Midbrain (tissue), 1 donor: Measurements from ENCODE around the gene SLC7A8.
A peak's percentile ranks its signal among the peaks of the same experiment; 100 is the strongest.
"Not testable (repeated sequence)": the region's sequence is repeated elsewhere in the genome, so short reads cannot be mapped to it uniquely, and the experiment has no call there.

ENCODE experiments used
- DNase-seq: peaks from one replicate; lab custom pipeline; 2025; lab: John Stamatoyannopoulos, UW

The SLC7A8 gene

DNA sequence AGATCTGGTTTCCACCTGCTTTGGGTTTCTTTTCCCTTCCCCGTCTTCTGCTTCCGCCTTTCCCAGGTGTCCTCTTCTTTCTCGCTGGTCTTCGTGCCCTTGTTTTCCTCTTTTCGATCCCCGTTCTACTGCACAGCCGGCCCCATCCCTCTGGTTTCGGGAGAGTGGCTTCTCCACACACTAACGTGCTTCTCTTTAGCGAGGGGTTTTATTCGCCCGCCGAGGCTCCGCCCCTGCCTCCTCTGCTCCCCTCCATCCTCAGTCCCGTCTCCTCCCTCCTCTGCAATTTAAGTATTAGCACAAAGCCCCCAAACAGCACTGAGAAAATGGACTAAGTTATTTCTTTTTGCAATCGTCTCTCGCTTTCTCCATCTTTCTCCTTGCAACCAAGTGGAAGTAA is at the start of gene SLC7A8:
SLC7A8 (minus strand) TSS at position 182 of the 400 bp plus-strand sequence. CDS start 746 bp downstream, outside the sequence.
- DNase-seq: no peak

DNA sequence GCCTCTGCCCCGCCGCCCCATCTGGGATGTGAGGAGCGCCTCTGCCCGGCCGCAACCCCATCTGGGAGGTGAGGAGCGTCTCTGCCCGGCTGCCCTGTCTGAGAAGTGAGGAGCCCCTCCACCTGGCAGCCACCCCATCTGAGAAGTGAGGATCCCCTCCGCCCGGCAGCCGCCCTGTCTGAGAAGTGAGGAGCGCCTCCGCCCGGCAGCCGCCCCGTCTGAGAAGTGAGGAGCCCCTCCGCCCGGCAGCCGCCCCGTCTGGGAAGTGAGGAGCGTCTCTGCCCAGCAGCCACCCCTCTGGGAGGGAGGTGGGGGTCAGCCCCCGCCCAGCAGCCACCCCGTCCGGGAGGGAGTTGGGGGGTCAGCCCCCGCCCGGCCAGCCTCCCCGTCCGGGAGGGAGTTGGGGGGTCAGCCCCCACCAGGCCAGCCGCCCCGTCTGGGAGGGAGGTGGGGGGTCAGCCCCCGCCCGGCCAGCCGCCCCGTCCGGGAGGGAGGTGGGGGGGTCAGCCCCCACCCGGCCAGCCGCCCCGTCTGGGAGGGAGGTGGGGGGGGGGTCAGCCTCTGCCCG is 48.9 kb upstream of the SLC7A8 start:
- not testable (repeated sequence) for DNase-seq

DNA sequence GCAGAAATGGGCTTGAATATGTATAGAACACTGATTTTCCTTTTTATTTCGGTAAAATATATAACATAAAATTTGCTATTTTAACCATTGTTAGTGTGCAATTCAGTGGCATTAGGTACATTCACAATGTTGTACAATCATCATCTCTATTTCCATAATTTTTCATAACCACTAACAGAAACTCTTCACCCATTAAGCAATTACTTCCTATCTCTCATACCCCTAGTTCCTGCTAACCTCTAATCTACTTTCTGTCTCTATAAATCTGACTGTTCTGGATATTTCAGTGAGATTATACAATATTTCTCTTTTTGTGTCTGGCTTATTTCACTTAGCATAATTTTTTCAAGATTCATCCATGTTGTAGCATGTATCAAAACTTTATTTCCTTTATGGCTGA is 45.4 kb upstream of the SLC7A8 start:
- no peak for DNase-seq

DNA sequence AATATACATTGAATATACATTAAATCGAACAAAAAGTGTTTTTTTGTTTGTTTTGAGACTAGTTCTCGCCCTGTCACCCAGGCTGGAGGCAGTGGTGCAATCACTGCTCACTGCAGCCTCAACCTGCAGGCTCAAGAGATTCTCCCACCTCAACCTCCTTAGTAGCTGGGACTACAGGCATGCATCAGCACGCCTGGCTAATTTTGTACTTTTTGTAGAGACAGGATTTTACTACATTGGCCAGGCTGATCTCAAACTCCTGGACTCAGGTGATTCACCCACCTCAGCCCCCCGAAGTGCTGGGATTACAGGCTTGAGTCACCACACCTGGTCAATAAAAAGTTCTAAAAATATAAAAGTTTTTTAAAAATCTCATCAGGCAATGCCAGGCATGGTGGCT is 44.1 kb upstream of the SLC7A8 start:
- no peak for DNase-seq

DNA sequence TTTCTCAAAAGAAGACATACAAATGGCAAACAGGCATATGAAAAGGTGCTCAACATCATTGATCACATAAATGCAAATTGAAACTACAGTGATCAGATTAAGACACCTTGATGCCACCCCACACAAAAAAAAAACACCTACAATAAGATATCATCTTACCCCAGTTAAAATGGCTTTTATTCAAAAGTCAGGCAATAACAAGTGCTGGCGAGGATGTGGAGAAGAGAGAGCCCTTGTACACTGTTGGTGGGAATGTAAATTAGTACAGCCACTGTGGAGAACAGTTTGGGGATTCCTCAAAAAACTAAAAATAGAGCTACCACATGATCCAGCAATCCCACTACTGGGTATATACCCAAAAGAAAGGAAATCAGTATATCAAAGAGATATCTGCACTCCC is 41.5 kb upstream of the SLC7A8 start:
- not testable (repeated sequence) for DNase-seq

DNA sequence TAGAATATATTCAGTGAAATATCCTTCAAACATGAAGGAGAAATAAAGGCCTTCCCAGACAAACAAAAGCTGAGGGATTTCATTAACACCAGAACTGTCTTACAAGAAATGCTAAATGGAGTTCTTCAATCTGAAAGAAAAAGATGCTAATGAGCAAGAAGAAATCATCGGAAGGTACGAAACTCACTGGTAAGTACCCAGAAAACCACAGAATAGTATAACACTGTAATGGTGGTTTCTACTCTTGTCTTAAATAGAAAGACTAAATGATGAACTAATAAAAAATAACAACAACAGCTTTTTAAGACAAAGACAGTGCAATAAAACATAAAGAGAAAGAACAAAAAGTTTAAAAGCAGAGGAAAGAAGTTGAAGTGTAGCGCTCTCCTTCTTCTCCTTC is 35.6 kb upstream of the SLC7A8 start:
- no peak for DNase-seq

DNA sequence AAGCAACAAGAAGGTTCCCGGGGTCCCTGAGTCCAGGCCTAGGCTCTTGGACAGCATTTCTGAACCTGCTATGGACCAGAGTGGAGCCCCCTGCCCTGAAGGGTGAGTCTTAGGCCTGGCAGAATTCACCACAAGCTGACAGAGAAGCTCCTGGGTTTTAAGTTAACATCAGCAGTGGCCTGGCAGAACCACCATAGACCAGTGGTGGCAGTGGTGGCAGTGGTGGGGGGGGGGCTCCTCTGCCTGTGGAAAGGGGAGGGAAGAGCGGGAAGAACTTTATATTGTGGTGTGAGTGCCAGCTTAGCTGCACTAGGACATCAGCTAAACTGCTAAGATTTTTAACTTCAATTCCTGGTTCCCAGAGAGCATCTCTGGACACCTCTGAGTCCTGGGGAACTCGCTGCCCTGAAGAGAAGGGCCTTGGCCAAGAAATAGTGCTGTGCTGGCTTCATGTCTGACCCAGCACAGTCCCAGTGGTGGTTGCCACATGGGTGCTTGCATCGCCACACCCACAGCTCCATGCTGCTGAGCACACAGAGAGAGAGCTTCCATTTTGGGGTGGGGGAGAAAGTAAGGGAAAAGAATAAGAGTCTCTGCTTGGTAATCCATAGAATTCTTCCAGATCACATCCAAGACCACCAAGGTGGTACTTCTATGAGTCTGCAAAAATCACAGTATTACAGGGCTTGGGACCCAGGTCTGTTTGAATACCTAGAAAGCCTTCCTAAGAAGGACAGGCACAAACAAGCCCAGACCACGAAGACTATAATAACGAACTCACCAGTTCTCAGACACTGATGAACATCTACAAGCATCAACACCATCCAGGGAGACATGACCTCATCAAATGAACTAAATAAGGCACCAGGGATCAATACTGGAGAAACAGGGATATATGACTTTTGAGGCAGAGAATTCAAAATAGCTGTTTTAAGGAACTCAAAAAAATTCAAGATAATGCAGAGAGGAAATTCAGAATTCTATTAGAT is 33.9 kb upstream of the SLC7A8 start:
- no peak for DNase-seq

DNA sequence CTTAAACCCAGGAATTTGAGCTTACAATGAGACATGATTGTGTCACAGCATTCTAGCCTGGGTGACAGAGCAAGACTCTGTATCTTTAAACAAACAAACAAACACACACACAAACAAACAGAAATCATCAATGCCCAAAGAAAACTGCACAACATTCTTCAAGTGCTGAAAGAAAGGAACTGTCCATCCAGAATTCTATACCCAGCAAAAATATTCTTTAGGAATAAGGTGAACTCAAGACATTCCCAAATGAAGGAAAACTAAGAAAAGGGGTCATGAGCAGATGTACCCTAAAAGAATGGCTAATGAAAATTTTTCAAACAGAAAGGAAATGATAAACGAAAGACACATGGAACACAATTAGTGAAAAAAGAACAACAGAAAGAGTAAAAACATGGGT is 32.0 kb upstream of the SLC7A8 start:
- DNase-seq: no peak

DNA sequence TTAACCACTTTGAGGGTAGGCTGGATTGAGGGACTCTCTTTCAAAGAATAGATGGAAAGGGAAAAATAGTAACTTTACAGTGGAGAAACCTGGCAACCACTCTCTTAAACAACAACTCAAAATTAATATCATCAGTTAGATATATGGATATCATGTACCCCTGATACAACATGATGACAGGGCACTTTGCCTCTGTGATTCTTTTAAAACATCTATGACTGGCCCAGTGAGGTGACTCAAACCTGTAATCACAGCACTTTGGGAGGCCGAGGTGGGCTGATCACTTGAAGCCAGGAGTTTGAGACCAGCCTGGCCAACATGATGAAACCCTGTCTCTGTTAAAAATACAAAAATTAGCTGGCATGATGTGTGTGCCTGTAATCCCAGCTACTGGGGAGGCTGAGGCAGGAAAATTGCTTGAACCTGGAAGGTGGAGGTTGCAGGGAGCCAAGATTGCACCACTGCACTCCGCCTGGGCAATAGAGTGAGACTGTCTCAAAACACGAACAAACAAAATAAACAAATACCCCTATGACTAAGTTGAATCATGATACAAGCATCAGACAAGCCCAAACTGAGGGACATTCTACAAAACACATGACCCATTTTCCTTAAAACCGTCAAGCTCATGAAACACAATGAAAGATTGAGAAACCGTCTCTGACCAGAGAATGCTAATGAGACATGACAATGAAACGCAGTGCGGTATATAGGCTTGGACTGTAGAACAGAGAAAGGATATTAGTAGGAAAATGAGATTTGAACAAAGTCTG is 26.4 kb upstream of the SLC7A8 start:
- no peak for DNase-seq

DNA sequence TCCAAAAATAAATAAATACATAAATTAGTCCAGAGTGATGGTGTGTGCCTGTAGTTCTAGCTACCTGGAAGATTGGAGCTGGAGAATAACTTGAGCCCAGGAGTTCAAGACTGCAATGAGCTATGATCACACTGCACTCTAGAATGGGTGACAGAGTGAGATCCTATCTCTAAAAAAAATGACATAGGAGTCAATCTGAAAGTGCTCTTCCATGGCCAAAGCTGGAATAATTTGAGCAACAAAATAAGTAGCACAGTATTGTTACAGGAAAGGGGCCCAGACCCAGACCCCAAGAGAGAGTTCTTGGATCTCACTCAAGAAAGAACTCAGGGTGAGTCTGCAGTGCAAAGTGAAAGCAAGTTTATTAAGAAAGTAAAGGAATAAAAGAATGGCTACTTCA is 24.9 kb upstream of the SLC7A8 start:
- DNase-seq: no peak

DNA sequence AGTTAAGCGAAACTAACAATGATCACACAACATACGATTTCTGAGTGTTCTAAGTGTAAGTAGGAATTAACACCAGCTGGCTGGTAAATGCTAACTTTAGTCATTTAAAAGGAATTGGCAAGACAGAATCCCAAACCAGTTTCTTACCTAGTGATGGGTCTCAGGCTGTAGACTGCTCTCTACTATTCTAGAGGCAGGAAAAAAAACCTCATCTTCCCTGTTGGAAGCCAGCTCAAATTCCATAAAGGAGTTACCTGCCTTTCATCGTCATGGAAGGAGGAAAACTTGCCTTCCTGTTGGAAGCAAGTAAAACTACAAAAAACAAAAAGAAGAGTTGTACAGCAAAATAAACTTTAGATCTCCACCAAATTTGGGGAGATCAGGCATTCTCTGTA is 23.7 kb upstream of the SLC7A8 start:
- no peak for DNase-seq

DNA sequence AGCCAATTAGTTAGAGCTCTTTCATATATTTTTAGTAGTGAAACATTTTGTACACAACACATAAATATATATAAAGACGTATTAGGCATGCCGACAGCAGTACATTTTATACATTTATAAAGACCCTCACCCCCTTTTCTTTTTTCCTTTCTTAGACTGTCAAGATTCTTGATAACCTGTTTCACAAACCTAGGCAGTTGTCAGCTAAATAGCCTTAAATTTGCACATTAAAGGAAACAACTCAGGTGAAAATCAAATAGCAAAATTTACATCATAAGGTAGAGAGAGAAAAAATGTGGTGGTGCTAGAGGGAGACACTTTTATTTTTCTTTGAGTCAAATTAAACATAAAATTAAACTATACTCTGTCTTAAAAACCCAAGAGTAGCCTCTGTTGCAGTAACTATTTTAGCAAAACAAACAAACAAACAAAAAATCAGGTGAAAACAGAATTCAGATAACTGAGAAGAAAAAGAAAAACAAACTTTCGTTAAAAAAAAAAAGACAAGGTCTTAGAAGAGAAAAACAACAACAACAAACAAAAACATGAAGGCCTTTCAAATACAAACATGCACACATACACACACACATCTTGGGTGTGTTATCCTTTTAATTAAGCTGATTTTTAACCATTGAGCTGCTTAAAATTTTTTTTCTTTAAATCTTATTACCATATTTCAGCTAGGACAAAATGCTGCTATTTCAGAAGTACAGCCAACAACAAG is 23.1 kb upstream of the SLC7A8 start:
- DNase-seq: no peak

DNA sequence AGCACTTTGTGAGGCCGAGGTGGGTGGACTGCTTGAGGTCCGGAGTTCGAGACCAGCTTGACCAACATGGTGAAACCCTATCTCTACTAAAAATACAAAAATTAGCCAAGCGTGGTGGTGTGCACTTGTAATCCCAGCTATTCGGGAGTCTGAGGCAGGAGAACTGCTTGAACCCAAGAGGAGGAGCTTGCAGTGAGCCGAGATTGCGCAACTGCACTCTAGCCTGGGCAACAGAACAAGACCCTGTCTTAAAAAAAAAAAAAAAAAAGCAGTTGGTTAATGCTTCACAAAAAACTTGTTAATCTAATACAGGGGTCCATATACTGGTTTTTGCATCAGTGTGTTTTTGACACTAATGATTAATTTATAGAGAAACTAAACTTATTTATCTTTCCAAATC is 18.5 kb upstream of the SLC7A8 start:
- no peak for DNase-seq

DNA sequence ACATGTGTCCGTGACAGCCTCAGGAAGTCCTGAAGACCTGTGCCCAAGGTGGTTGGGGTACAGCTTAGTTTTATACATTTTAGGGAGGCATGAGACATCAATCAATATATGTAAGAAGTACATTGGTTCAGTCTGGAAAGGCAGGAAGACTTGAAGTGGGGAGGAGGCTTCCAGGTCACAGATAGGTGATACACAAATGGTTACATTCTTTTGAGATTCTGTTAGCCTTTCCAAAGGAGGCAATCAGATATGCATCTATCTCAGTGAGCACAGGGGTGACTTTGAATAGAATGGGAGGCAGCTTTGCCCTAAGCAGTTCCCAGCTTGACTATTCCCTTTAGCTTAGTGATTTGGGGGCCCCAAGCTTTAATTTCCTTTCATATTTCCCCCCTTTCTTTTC is 15.7 kb upstream of the SLC7A8 start:
- DNase-seq: not testable (repeated sequence)

DNA sequence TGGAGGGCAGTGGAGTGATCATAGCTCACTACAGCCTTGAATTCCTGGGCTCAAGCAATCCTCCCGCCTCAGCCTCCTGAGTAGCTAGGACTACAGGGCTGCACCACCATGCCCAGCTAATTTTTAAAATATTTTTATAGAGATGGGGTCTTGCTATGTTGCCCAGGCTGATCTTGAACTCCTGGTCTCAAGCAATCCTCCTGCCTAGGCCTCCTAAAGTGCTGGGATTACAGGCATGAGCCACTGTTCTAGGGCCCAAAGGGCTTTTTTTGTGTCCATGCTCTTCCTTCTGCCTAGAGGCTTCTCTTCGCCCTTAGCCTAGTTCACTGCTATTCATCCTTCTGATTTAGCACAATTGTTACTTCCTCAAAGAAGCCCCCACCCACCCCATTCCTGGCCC is 13.0 kb upstream of the SLC7A8 start:
- not testable (repeated sequence) for DNase-seq

DNA sequence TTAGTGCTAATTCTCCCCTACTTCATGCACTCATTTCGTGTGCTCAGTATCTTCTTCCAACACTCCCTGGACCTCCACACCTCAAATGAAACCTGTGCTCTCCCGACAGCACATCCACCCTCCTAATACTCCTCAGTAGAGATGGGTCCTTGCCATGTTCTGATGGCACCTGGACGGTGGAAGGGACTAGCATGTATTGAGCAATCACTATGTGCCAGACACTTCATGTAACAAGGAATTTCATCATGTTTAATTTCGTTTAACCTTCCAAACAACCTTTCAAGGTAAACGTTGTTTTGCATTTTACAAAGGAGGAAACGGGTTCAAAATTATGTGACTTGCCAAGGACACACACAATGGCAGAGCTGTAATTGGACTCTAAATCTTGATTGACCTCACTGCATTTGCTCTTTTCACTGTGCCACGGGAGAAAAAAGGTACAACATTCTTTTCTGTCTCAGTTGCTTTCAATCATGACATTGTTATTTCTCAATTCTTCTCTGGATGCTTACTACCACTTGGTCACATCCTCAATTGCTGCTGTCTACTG is 12.2 kb upstream of the SLC7A8 start:
- no peak for DNase-seq

DNA sequence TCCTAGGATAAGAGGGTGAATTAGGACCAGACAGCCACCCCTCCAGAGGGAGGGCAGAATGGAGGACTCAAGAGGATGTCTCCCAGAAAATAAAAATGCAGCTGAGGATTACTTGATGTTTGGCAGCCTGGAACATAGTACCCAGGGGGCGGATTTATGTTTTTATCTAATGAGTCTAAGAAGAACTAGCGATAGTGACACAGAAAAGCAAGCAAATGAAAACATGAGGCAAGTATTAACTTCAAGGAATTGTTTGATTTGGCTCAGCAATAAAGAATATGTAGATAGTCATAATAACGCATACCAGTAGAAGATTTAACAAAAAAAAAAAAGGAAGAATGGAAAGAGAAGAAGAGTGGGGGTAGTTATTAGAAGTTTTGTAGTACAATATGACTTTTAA is 10.0 kb upstream of the SLC7A8 start:
- no peak for DNase-seq

DNA sequence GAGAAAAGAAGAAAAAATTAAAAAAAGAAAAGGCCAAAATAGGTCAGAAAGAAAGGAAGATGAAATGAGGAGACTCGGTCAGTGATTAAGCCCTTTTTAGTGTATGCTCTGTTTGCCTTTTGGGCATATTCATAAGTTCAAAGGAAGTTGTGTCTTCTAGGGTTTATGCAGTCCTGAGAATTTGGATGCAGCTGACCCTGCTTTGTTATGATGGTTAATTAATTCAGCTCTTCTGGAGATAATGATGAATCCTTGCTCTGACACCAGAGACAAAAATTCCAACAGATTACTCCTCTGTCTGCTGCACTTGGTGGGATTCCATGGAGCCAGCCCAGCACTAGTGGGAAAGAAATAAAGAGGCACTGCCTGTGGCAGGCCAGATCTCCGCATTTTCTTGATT is 4.5 kb upstream of the SLC7A8 start:
- DNase-seq: no peak

DNA sequence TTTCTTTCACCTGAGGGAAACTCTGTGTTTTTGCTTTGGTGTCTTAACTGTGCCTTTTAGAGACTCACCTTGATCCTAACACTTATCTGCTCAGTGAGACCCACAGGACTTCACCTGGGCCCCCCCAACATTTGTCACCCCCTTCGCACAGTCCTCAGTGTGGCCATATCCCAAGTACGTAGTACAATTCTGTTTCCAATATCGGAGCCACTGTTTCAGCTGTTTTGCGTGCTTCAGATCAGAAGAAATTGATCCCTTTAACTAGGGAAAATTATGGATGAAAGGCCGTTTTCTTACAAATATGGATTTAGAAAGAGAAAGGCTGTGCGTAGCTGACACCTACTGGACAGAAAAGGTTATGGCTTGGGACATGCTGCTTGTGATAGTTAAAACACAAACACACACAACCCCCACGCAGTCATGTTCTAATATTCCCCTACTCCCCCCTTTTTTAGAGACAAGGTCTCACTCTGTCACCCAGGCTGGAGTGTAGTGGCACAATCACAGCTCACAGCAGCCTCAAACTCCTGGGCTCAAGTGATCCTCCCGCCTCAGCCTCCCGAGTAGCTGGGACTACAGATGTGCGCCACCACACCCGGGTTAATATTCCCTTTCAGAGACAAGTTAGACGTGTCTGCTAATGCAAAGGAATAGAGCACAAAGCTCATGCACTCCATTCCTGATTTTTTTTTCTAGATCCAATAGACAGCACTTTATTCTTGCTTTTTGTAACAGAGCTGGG is 3.6 kb upstream of the SLC7A8 start:
- peak; percentile 77 for DNase-seq

DNA sequence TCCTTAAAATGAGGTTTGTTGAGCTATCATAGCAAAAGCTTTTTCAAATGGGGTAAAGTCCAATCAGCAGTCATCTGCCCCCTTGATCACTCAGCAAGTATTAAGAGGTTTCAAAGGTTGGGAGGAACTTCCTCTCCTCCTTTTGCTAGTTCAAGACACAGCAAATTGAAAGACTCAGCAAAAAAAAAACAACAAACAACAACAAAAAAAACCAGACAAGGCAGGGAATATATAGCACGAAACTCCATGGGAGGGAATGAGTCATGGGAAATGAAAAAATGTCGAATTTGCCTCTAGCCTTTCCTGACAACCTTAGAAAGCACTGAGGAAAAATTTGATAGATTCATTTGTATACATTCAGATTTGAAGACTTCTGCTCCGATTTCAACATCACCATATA is 1.6 kb upstream of the SLC7A8 start:
- DNase-seq: no peak

DNA sequence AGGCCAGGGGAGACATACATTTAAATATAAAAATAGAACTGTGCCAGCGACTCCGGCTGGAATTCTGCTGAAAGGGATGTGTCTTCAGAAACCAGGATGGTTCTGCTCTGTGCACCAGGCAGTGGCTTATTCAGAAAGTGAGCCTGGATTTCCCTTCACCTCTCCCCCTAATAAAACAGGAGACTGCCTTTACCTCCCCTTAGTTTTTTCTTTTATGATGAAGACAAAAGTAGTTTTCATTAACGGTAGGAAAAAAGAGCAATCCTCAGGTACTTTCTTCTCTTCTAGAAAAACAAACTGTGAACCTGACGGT is 346 bp downstream of the SLC7A8 start:
- DNase-seq: no peak
